Measurements from ENCODE around the gene RHOT2. TPM values are rescaled to one million over a fixed set of nuclear protein-coding genes. Genes with fewer than 3 reads are reported as not detected.

The RHOT2 gene
- total and polyA plus RNA-seq, 2 donors = 39.3 to 252 TPM

- Histone ChIP-seq H3K27me3 (ENCODE audit: control insufficient read depth in 2 of 2, insufficient read depth in 1 of 2, low read length in 1 of 2) (peaks cover 72 to 96% of the 10 kb centered on the region in 2 donors), H3K9me3 (ENCODE audit: control insufficient read depth in 2 of 2, insufficient read depth in 1 of 2, low read length in 1 of 2) (peaks cover 0 to 14% of the 10 kb centered on the region in 2 donors), H3K27ac (ENCODE audit: low read depth in 1 of 2, low read length in 1 of 2) (no peak overlapping the region), H3K4me3 (ENCODE audit: low read length in 2 of 2) (no peak overlapping the region), H3K4me1 (ENCODE audit: control insufficient read depth in 2 of 2, insufficient read depth in 2 of 2, low read length in 2 of 2) (peaks cover 16 to 22% of the 10 kb centered on the region in 2 donors), H3K36me3 (ENCODE audit: control insufficient read depth in 2 of 2, insufficient read depth in 2 of 2, low read length in 1 of 2) (no peaks in the 10 kb centered on the region)
- 78% methylated on average over 19 of the region's 19 CpGs for WGBS
- no peak for DNase-seq (ENCODE audit: low read depth in 6 of 9, low spot score in 9 of 9)
Measured at GRCh38 chr16:698911-699671, 31.2 kb downstream of the RHOT2 start.

- Histone ChIP-seq H3K27me3 (ENCODE audit: control insufficient read depth in 2 of 2, insufficient read depth in 1 of 2, low read length in 1 of 2) (peaks cover 73 to 92% of the 10 kb centered on the region in 2 donors), H3K4me3 (ENCODE audit: low read length in 2 of 2) (no peak overlapping the region), H3K4me1 (ENCODE audit: control insufficient read depth in 2 of 2, insufficient read depth in 2 of 2, low read length in 2 of 2) (peaks cover 2 to 9% of the 10 kb centered on the region in 2 donors), H3K27ac (ENCODE audit: low read depth in 1 of 2, low read length in 1 of 2) (no peak overlapping the region), H3K9me3 (ENCODE audit: control insufficient read depth in 2 of 2, insufficient read depth in 1 of 2, low read length in 1 of 2) (peaks cover 1 to 4% of the 10 kb centered on the region in 2 donors), H3K36me3 (ENCODE audit: control insufficient read depth in 2 of 2, insufficient read depth in 2 of 2, low read length in 1 of 2) (no peaks in the 10 kb centered on the region)
- 9% methylated on average over 76 of the region's 76 CpGs for WGBS
- peak in 2 of 9 donors; percentile 64 to 68 for DNase-seq (ENCODE audit: low read depth in 6 of 9, low spot score in 9 of 9)
Measured at GRCh38 chr16:700684-701584, 33.0 kb downstream of the RHOT2 start.

- Histone ChIP-seq H3K27me3 (ENCODE audit: control insufficient read depth in 2 of 2, insufficient read depth in 1 of 2, low read length in 1 of 2) (peaks cover 75 to 93% of the 10 kb centered on the region in 2 donors), H3K9me3 (ENCODE audit: control insufficient read depth in 2 of 2, insufficient read depth in 1 of 2, low read length in 1 of 2) (peaks cover 1 to 4% of the 10 kb centered on the region in 2 donors), H3K27ac (ENCODE audit: low read depth in 1 of 2, low read length in 1 of 2) (no peak overlapping the region), H3K4me3 (ENCODE audit: low read length in 2 of 2) (no peak overlapping the region), H3K36me3 (ENCODE audit: control insufficient read depth in 2 of 2, insufficient read depth in 2 of 2, low read length in 1 of 2) (no peaks in the 10 kb centered on the region), H3K4me1 (ENCODE audit: control insufficient read depth in 2 of 2, insufficient read depth in 2 of 2, low read length in 2 of 2) (peaks cover 4 to 6% of the 10 kb centered on the region in 2 donors)
- WGBS = 87% methylated on average over 19 of the region's 19 CpGs
- DNase-seq (ENCODE audit: low read depth in 6 of 9, low spot score in 9 of 9) = no peak
Measured at GRCh38 chr16:702341-702740, 34.4 kb downstream of the RHOT2 start.

GRCh38 chr16:703406-703805 lies 35.5 kb downstream of the RHOT2 start:
- peaks cover 76 to 93% of the 10 kb centered on the region in 2 donors for H3K27me3 ChIP-seq (ENCODE audit: control insufficient read depth in 2 of 2, insufficient read depth in 1 of 2, low read length in 1 of 2)
- DNase-seq (ENCODE audit: low read depth in 6 of 9, low spot score in 9 of 9) = no peak

GRCh38 chr16:704047-704446 lies 36.1 kb downstream of the RHOT2 start:
- 85% methylated on average over 7 of the region's 7 CpGs for WGBS
- no peak for DNase-seq (ENCODE audit: low read depth in 6 of 9, low spot score in 9 of 9)
- H3K36me3 ChIP-seq (ENCODE audit: control insufficient read depth in 2 of 2, insufficient read depth in 2 of 2, low read length in 1 of 2) = no peaks in the 10 kb centered on the region

More at GRCh38 chr16:703406-703805, 35.5 kb downstream of the RHOT2 start:
- WGBS = 85% methylated on average over 12 of the region's 12 CpGs
- H3K4me1 ChIP-seq (ENCODE audit: control insufficient read depth in 2 of 2, insufficient read depth in 2 of 2, low read length in 2 of 2) = peaks cover 4 to 6% of the 10 kb centered on the region in 2 donors
- peaks cover 1 to 4% of the 10 kb centered on the region in 2 donors for H3K9me3 ChIP-seq (ENCODE audit: control insufficient read depth in 2 of 2, insufficient read depth in 1 of 2, low read length in 1 of 2)
- no peak overlapping the region for H3K4me3 ChIP-seq (ENCODE audit: low read length in 2 of 2)
- H3K27ac ChIP-seq (ENCODE audit: low read depth in 1 of 2, low read length in 1 of 2) = no peak overlapping the region
- H3K36me3 ChIP-seq (ENCODE audit: control insufficient read depth in 2 of 2, insufficient read depth in 2 of 2, low read length in 1 of 2) = no peaks in the 10 kb centered on the region

GRCh38 chr16:704552-705380 lies 36.8 kb downstream of the RHOT2 start:
- peaks cover 75 to 95% of the 10 kb centered on the region in 2 donors for H3K27me3 ChIP-seq (ENCODE audit: control insufficient read depth in 2 of 2, insufficient read depth in 1 of 2, low read length in 1 of 2)
- H3K36me3 ChIP-seq (ENCODE audit: control insufficient read depth in 2 of 2, insufficient read depth in 2 of 2, low read length in 1 of 2) = no peaks in the 10 kb centered on the region
- peaks cover 4 to 6% of the 10 kb centered on the region in 2 donors for H3K4me1 ChIP-seq (ENCODE audit: control insufficient read depth in 2 of 2, insufficient read depth in 2 of 2, low read length in 2 of 2)
- H3K27ac ChIP-seq (ENCODE audit: low read depth in 1 of 2, low read length in 1 of 2) = no peak overlapping the region
- no peak for DNase-seq (ENCODE audit: low read depth in 6 of 9, low spot score in 9 of 9)
- no peak overlapping the region for H3K4me3 ChIP-seq (ENCODE audit: low read length in 2 of 2)
- peaks cover 1 to 4% of the 10 kb centered on the region in 2 donors for H3K9me3 ChIP-seq (ENCODE audit: control insufficient read depth in 2 of 2, insufficient read depth in 1 of 2, low read length in 1 of 2)
- WGBS = 19% methylated on average over 50 of the region's 50 CpGs

More at GRCh38 chr16:704047-704446, 36.1 kb downstream of the RHOT2 start:
- no peak overlapping the region for H3K4me3 ChIP-seq (ENCODE audit: low read length in 2 of 2)
- no peak overlapping the region for H3K27ac ChIP-seq (ENCODE audit: low read depth in 1 of 2, low read length in 1 of 2)
- H3K27me3 ChIP-seq (ENCODE audit: control insufficient read depth in 2 of 2, insufficient read depth in 1 of 2, low read length in 1 of 2) = peaks cover 76 to 95% of the 10 kb centered on the region in 2 donors
- H3K4me1 ChIP-seq (ENCODE audit: control insufficient read depth in 2 of 2, insufficient read depth in 2 of 2, low read length in 2 of 2) = peaks cover 4 to 6% of the 10 kb centered on the region in 2 donors
- peaks cover 1 to 4% of the 10 kb centered on the region in 2 donors for H3K9me3 ChIP-seq (ENCODE audit: control insufficient read depth in 2 of 2, insufficient read depth in 1 of 2, low read length in 1 of 2)

- no peak within 1 kb of the TSS for H3K27ac ChIP-seq (ENCODE audit: low read depth in 1 of 2, low read length in 1 of 2)
- H3K9me3 ChIP-seq (ENCODE audit: control insufficient read depth in 2 of 2, insufficient read depth in 1 of 2, low read length in 1 of 2) = peaks cover 1 to 4% of the 10 kb centered on the region in 2 donors
- no peaks in the 10 kb centered on the region for H3K36me3 ChIP-seq (ENCODE audit: control insufficient read depth in 2 of 2, insufficient read depth in 2 of 2, low read length in 1 of 2)
- peak within 1 kb of the TSS in 1 of 2 donors; percentile 38 for H3K4me3 ChIP-seq (ENCODE audit: low read length in 2 of 2)
- peaks cover 1 to 6% of the 10 kb centered on the region in 2 donors for H3K4me1 ChIP-seq (ENCODE audit: control insufficient read depth in 2 of 2, insufficient read depth in 2 of 2, low read length in 2 of 2)
- 2% methylated on average over 115 of the region's 115 CpGs for WGBS
- no peak for DNase-seq (ENCODE audit: low read depth in 6 of 9, low spot score in 9 of 9)
- peaks cover 70 to 95% of the 10 kb centered on the region in 2 donors for H3K27me3 ChIP-seq (ENCODE audit: control insufficient read depth in 2 of 2, insufficient read depth in 1 of 2, low read length in 1 of 2)
Measured at GRCh38 chr16:705431-706188, 37.7 kb downstream of the RHOT2 start, which contains the start of gene FBXL16. Gene FBXL16, minus strand, starts transcription at chr16:705801. Its CDS starts 8,396 bp downstream, at chr16:697405.
